Hematopoietic multipotent progenitor cell (in vitro differentiated cells): ENCODE results near the gene PPP1R13B. TPM values are rescaled to one million over a fixed set of nuclear protein-coding genes. Genes with fewer than 3 reads are reported as not detected.
"Not testable (repeated sequence)": the region's sequence is repeated elsewhere in the genome, so short reads cannot be mapped to it uniquely, and the experiment has no call there.

Source experiments
- DNase-seq, 3 donors: peaks; one replicate each; pipeline ENCODE4 v3.0.0-alpha.2; 2011 to 2015; ENCODE audit warnings: low read depth in 2 of 3, low spot score in 2 of 3
- total RNA-seq: library from RNA; depleted of rRNA; stranded (reverse); fragments of >200 nt; gene quantifications from one replicate; pipeline ENCODE4 v1.2.3, GENCODE V29; 2012

The PPP1R13B gene
- total RNA-seq, 1 donor = 0.54 TPM

DNA sequence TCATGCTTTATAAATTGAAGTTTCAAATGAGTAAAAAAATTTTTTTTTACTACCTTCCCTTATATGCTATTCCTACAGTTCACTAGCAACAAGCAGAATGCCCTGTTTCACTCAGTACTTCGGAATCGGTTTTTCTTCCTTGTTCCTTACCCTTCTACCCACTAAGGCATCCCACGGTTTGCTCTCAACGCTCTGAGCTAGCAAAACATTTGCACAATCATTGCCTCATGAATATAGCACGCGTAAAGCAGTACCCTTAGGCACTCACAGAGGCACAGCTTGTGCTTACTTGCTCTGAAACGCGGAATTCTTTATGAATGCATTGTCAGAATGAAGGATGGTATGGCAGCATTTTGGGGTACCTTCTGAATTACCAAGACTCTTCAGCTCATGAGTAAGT is 45.0 kb downstream of the PPP1R13B start:
- DNase-seq = no peak

DNA sequence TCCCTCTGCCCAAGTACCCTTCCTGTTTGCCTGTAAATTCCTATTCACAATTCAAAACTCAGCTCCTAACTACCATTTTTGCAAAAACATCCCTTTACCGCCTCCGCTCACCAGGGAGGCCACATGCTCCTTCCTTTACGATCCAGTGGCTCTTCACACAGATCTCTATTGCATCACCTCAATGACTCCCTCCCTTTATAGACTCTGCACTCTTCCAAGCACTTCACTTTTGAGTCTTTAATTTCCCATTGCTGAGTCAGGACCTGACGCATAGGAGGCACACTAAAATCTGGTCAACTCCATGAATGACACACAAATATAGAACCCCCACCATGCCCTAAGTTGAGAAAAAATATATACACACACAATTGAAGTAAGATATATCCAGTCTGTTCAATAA is 45.9 kb downstream of the PPP1R13B start:
- no peak for DNase-seq

DNA sequence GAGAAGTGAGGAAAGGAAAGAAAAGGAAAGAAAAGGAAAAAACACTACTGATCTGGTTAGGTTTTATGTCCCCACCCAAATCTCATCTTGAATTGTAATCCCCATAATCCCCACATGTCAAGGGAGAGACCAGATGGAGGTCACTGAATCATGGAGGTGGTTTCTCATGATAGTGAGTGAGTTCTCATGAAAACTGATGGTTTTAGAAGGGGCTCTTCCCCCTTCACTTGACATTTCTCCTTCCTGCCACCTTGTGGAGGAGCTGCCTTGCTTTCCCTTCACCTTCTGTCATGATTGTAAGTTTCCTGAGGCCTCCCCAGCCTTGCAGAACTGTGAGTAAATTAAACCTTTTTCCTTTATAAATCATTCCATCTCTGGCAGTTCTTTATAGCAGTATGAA is 54.2 kb downstream of the PPP1R13B start:
- peak in 1 of 3 donors; percentile 11 for DNase-seq

DNA sequence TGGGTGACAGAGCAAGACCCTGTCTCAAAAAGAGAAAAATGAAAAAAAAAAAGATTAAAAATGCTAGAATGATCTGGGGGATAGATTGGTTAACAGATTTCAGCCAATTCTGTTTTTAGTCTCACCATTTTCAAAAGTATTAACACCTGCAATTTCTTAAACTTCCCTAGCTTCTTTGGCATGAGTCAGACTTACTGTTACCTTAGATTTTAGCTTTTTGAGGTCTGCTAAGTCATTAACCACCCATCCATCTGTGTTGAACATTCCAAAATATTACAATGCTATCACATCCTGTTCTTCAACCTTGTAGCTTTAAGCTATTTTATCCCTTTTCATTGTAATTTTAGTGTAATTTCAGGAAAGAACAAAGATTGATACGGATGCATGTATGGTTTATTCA is 59.3 kb downstream of the PPP1R13B start:
- peak in 1 of 3 donors; percentile 10 for DNase-seq

DNA sequence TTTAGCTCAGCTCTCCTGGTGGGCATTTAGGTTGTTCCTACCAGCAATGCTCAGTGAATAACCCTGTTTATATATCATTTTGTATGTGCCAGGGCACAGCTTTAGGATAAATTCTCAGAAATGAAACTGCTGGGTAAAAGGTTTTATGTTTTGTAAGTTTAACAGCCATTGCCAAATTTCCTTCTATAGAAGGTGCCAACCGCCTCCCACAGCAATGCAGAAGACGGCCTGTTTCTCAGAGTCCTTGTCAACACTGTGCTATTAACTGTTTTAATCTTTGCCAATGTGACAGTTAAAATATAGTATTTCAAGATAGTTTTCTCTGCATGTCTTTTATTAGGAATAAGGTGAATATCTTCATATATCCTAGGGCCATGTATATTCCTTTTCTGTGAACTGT is 65.0 kb downstream of the PPP1R13B start:
- DNase-seq = no peak

DNA sequence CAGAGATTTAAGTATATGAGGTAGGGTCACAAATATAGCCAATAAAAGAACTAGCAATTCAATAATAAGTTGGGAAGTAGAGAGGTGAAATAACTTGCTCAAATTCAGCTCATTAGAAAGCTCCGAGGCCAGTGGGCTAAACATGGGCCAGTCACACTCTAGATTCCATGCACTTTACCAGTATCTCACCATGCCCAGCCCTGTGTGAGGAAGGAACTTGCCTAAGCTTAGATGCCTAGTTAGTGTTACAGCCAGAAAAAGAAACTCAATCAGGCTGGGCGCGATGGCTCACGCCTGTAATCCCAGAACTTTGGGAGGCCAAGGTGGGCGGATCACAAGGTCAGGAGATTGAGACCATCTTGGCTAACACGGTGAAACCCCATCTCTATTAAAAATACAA is 71.1 kb downstream of the PPP1R13B start:
- DNase-seq = not testable (repeated sequence)

DNA sequence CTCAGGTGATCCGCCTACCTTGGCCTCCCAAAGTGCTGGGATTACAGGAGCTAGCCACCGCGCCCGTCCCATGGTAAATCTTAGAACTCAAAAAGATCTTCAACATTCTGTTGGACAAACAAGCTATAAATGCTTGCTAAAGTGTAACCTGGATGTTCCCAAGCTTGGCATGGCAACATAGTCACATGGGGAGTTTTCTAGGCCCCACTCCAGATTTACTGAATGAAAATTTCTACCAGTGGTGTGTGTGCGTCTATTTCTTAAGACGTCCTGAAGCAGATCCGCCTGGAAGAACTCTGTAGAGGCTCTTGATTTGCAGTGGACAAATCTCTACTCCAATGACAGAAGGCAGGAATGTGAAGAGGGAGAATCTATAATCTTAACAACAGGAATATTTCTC is 71.9 kb downstream of the PPP1R13B start:
- DNase-seq = no peak

DNA sequence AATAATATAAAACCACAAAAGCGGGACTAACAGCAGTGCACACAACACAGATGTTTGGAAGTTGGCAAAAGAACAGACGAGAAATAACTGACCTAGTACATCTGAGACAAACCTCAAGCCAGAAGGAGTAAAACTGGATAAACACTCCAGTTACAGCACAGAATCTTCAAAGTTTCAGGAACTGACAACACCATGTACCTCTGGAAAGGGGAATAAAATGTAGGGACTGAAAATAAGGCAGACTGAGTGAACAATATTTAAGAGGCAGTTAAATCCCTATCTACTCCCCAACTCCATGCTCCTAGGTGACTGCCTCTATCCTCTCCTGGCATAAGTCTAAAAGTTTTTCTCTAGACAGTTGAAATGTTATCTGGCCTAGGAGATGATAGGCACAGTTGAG is 73.9 kb downstream of the PPP1R13B start:
- DNase-seq = no peak

DNA sequence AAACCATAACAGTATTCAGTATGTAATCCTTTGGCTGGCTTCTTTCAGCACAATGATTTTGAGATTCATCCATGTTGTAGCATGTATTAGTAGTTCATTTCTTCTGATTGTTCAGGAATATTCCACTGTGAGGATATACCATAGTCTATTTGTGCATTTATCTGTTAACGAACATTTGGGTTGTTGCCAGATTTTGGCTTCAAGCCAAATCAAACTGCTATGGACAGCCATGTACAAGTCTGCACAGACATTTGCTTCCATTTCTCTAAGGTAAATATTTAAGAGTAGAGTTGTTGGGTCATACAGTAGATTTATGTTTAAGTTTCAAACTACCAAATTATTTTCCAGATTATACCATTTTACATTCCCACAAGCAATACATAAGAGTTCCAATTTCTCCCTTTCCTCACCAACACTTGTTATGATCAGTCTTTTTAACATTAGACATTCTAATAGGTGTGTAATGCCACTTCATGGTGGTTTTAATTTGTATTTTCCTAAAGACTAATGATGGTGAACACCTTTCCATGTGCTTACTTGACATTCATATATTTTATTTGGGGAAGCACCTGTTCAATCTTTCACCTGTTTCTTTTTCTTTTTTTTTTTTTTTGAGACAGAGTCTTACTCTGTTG is 75.2 kb downstream of the PPP1R13B start:
- no peak for DNase-seq

DNA sequence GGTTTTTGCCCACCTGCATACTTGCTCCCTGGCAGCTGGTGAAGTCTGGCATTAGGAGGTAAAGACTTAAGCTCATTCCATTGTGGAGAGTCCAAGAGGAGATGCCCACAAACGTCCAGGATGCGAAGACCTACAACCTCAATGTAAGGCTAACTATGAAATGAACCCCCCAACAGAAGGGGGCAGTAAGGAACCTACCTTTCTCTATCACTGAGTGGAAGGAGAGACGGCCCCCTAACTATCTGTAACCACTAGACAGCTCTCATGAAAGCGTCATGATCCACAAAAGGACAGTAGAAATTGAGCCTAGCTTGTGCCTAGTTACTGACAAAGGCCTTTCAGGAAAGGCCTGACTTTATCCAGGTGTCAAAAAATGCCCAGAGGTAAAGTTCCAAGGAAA is 76.5 kb downstream of the PPP1R13B start:
- DNase-seq = no peak

DNA sequence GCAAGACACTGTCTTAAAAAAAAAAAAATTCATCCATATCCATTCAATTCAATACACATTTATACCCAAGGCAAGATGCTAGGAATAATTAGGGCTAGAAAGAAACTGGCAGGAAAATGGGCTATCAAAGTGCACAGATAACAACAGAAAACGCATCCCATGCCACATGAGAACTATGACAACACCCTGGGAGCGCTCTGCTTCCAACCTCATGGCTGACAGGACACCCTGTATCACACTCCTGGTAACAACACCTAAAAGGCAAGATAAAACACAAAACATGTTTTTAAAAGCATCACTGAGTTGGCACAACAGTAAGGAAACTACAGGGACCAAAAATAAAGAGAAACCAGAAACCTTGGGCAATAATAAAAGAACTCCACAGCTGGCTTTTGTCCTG is 76.9 kb downstream of the PPP1R13B start:
- no peak for DNase-seq

DNA sequence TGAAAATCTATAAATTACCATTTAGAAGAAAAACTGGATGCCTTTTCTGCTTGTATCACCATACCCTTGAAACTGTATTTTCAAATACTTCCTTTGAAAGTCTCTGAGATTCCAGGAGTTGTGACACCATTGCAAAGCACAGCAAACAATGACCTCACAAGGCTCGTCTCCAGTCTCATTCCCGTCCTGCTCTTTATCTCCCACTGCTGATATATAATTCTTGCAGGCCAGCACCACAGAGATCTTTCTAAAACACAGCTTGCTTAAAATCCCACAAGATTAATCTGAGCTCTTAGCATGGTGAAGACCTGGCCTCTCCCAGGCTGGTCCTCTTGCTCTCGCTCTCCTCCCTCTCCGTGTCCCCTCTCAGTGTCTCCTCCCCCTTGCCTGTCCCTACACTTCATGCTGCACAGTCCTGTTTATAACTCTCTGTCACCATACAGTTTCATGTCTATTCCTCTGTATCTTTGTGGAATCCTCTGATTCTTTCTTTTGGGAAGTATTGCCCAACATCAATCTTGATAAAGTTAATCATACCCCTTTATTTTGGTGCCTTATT is 80.0 kb downstream of the PPP1R13B start:
- no peak for DNase-seq

DNA sequence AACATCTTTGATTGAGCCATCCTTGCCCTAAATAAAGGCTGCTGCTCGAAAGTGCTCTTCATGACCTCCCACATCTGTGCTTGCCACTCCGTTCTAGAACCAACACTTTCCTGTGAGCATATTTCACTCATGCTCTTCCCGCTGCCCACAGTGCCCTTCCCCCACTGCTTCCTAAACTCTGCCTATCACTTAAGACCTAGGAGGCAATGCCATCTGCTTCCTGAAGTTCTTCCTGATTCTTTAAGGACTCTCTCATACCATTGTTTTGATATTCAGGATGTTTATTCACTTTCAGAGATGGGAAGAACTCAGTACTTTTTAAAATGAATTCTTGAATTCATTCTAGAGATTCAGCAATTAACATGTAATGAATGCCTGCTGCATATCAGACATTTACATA is 81.8 kb downstream of the PPP1R13B start:
- DNase-seq = no peak

DNA sequence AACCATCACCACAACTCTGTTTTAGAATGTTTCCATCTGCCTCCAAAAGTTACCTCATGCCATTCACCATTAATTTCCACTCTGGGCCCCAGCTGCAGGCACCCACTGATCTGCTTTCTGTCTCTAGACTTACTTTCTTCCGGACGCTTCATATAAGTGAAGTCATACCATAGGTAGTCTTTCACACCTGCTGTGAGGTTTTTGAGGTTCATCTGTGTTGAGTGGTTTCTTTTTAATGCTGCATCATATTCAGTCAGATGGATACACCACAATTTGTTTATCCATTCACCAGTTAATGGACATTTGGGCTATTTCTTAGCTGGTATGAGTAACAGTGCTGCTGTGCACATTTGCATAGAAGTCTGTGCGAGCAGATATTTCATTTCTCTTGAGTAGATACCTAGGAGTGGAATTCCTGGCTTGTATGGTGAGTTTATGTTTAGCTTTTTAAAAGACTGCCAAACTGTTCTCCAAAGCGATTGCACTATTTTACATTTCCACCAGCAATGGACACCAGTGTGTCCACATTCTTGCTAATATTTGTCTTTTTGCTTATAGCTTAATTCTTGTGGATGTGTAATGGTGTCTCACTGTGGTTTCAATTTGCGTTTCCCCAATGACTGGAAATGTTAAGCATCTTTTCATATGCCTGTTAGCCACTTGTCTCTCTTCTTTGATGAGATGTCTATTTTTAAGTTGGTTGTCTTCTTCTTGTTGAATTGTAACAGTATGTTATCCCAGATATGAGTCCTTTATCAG is 83.5 kb downstream of the PPP1R13B start:
- DNase-seq = no peak

DNA sequence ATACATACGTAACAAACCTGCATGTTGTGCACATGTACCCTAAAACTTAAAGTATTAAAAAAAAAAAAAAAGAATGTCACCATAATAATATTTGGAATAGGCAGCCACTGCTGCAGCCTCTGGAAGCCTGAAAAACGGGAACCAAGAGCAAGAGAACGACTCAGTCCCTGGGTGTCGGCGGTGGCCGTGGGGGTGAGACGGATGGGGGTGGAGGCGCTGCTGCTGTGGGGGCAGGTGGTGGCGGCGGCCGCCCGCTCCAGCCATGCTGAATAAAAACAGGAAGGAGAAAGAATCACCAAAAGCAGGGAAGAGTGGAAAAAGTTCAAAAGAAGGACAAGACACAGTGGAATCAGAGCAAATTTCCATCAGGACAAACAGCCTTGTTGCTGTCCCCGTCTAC is 84.8 kb downstream of the PPP1R13B start:
- DNase-seq = no peak

DNA sequence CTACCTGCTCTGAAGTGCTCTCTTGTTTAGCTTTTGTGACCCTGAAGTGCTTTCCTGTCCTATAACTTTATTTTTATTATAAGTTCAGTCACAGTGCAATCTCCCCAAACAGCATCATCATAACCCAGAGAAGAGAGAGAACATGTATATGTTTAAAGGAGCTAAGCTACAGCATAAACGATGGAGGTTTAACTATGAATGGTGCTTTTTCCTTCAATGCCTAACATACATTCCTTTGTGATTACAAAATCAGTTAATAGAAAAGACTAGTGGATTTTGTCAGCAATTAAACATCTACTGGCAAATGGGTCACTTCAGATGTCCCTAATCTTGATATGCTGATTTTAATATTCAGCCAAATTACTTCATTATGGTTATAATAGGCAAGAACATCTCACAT is 85.3 kb downstream of the PPP1R13B start:
- no peak for DNase-seq

DNA sequence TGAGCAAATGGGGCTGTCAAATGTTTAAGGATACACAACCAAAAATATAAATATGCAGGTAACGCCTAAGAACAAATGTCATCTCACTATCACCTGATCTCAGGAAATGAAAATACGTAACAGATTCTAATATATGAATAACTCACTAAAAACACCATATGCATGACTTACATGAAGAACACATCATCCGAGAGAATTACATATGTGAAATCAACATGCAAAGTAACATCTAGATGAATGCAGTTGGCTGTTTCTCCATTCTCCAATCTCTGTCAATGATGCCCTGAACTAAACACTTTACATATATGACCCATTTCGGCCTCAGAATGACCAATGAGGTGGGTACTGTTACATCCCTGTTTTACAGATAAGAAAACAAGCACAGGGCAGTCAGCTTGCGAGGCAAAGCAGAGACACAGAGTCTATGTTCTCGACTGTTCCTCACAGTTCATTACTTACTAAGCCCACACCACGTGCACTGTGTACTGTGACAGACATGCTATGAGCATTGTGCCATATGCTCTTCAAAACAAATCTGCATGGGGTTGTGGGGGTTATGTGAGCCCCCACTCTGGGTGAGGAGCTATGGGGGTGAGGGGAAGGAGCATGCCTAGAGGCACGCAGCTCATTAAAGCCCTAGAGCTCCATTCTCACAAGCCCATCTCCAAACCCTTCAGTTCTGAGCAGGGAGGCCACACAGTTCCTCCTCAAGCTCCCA is 89.2 kb downstream of the PPP1R13B start:
- DNase-seq = no peak

DNA sequence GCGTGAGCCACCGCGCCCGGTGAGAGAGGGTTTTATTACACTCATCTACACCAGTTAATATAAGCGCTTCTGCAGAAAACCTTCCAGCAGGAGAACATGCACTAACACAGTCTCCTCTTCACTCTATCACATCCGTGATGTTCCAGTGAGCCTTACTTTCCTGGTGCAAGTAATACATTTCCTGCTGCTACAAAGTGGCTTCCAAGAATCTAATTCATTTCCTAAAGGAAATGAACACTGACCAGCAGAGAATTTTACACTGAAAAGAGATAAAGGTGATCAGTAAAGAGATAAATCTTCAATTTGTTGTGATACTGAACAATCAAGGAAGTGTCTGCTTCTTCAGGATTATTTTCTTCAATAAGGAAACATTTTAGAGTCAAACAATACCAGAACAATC is 92.3 kb downstream of the PPP1R13B start:
- DNase-seq = no peak

DNA sequence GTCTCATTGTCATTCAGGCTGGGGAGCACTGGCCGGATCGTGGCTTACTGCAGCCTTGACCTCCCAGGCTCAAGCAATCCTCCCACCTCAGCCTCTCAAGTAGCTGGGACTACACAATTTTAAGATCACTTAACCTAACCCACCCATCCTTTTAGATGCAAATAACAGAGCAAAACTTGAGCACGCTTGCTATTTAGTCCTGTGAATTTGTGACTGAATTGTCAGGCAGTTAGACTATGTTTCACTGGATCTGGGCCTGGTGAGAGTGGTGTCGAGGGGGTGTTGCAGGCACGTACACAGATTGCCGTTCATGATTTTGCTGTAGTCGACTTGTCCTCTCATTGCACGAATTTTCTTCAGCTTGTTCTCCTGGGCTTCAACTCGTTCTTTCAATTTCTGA is 93.6 kb downstream of the PPP1R13B start:
- no peak for DNase-seq

DNA sequence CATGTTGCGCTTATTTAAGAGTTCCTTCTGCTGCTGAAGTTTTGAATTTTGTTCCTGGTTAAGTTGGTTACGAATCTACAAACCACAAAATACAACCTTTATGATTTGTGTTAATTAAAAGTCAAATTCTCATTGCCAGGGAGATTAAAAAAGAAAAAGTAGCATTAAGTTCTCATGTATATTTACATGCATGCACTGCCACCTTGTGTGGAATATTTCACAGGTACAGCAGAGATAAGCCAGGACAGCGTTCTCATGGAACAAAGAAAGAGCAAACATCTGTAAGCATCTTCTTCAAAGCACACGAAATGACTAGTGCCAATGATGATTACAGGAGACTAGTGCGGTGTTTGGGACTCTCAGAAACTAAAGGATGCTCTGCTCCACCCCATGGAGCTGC is 97.5 kb downstream of the PPP1R13B start:
- DNase-seq = peak in 1 of 3 donors; percentile 53

DNA sequence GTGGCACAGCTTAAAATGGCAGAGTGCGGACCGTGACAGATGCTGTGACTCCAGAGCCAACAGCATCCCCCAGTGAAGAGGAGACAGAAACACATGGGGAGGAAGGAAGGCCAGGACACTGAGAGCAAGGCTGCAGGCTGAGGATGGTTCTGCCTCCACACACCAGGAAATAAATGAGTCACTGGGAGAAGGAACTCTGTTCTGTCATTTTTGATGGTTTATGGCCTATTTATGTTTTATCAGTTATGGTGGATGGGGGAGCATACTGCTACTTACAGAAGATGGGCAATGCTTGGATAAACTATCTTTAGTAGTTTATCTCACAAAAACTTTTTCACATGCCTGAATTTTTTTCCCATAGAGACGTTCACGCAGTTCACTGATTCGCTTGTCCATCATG is 97.9 kb downstream of the PPP1R13B start:
- DNase-seq = no peak

DNA sequence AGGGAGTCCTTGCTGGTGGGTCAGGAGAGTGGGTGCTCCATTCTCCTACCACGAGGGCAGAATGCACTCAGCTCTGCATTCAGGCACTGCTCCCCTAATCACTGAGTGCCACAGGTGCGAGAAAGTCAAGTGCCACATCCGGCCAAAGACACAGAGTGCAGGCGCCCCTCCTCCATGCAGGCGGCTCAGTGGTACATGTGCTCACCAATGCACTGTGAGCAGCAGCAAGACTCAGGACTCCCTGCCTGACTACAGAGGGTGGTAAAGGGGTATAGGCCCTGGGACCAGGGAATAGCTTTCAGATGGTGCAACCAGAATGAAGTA is 98.9 kb downstream of the PPP1R13B start:
- DNase-seq = no peak
